GM18517 (cell line): ENCODE measurements around the gene CSNK2A1.
A peak's percentile ranks its signal among the peaks of the same experiment; 100 is the strongest.

Experiments used
- ATAC-seq: cut with Tn5 transposase; IDR thresholded peaks from one replicate; pipeline ENCODE4 v1.9.1; 2021; ENCODE audit warnings: mild to moderate bottlenecking, moderate library complexity; ENCODE audit not compliant: unreplicated experiment

The CSNK2A1 gene

DNA sequence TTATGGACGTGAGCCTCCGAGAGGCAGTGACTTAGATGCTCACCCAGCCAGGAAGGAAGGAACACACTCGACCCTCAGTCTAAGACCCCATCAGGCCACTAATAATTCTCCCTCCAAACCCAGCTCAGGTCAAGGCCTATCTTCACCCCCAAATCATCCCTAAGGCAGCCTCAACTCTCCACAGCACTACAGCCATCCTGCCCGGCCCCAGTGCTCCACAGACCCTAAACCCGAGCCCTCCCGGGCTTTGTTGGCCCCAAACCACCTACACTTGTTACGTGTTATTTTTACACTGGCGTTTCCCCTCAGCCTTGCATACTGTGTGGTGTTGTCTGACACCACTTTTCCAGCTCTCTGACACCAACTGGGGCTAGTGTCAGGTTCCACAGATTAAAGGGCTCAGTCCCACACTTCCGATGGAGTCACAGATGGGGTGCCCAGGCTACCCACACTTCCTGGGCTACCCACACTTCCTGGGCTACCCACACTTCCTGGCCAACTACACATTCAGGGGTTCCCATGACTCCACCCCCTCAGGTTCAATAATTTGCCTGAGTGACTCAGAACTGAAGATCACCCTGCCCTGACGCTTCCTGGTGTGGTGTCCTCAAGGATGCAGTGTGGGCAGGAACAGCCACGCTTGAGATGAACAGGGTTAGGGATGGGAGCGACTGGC is 110.2 kb downstream of the CSNK2A1 start:
- ATAC-seq, result peak; percentile 85

DNA sequence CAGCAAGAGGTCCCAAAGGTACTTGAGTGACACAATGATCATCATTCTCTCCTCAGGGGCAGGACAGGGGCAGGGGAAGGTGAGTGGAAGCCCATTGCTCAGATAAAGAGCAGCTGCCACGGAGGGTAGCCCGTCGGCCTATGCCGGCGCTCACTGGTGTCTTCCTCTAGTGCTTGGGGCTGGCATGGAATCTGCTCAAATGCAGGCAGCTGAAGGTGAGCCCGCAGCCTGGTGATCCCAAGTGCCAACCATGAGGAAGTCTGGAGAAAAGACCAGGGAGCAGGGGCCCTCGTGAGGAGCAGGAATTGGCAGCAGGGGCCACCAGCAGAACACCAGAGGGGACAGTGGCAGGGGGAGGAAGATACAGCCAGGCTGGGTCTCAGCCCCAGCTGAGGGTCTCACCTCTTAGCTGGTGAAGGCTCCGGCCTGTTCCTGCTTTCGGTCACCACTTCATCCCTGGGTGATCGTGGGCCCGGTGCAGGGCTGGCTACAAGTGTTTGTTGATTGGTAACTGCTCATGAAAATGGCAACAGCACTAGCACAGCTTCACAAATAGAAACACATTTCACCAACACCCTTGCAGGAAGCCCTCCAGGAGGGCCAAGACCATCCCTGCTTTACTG is 110.8 kb downstream of the CSNK2A1 start:
- no peak for ATAC-seq

DNA sequence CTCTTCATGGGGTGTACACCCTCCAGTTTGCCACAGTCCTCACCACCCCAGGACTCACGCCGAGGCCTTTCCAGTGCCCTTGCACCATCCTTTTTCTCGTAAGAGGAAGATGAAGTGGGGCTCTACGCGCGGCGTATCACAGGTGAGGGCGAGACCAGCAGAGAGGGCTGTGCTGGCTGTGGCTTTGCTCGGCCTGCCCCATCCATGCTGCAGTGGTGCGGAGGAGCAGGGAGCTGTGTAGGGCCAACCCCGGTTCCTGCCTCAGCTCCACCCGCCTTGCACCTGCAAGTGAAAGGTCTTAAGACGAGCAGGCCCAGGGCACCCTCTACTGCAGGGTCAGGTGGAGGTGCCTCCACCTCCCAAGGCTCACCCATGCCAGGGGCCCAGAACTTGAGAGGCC is 111.4 kb downstream of the CSNK2A1 start:
- ATAC-seq, result no peak

DNA sequence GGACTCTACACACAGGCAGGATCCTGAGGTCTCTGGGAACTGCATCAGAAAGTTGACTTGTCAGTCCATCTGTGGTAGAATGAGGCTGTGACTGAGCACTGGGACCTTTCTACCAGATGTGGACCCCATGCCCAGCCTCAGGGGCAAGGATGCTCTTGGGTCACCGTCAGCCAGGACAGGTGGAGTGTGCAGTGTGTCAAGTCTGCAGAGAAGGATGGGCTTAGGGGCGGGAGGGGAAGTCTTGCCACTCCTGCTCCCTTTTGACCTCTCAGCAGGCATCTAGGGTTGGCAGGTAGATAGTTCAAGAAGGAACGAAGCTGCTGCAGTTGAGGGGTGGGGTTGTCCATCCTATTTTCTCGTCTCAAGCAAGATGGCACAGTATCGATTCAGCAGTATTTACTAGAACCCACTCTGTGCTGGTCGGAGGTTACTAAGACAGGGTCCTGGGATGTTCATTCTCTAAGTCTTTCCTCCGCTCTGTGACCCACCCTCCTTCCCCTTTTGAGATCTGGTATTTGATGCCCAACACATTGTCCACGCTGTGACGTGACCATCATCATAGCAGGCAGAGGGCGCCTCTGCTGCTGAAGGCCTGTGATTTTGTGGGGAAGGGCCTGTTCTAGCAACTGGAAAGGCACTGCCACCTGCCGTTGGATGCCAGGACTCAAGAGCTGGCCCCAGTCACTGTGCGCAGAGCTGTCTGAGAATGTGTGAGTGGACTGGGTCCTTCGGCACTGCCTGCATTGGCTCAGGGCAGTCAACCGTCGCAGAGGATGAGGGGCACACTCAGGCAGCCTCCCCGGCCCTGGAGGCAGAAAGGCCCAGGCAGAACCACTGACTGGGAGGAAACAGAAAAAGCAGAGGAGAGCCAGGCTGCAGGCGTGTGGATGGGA is 112.3 kb downstream of the CSNK2A1 start:
- no peak for ATAC-seq

DNA sequence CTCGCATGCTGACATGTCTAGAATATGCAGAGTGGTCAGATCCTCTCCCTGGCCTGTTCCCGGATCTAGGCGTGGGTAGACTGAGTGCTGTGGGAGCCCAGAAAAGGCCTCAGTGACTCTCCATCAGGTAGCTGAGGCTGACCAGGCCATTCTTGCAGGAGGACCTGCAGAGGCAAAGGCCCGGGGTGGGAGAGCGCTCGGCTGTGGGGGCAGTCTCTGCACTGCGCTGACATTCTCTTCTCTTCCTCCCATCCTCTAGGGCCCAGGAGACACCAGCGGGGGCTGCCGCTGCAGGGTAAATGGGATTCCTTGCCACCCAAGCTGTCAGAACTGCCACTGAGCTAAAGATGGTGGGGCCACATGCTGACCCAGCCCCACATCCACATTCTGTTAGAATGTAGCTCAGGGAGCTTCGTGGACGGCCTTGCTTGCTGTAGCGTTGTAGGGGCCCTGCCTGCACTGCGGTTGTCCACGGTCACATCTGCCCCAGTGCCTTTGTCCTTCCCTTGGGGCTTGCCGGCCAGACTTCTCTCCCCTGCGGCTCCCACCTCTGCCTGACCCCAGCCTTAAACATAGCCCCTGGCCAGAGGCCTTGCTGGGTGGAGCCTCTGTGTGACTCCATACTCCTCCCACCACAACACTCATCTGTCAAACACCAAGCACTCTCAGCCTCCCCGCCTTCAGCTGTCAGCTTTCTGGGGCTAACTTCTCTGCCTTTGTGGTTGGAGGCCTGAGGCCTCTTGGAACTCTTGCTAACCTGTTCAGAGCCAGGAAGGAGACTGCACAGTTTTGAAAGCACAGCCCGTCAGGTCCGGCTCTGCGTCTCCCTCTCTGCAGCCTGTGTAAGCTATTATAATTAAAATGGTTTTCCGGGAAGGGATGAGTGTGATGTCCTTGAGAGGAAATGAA is 113.2 kb downstream of the CSNK2A1 start:
- no peak for ATAC-seq

DNA sequence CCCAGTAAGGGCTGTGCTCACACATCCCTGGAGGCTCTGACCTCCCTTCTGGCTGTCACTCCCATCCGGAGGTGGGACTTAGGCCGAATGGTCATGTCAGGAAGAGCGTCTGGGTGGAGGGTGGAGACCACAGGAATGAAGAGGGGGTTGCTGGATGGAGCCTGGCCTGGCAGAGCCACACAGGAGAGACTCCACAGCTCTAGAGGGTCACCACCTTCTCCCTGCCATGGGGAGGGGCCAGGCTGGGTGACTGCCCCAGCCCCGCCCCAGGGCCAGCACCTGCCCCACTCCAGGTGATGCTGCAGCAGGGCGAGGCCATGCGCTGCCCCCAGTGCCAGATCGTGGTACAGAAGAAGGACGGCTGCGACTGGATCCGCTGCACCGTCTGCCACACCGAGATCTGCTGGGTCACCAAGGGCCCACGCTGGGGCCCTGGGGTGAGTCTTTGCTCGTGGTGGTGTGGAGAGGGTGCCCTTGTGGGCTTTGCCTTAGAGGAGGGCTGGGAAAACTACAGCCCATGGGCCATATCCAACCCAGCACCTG is 114.9 kb downstream of the CSNK2A1 start:
- no peak for ATAC-seq

DNA sequence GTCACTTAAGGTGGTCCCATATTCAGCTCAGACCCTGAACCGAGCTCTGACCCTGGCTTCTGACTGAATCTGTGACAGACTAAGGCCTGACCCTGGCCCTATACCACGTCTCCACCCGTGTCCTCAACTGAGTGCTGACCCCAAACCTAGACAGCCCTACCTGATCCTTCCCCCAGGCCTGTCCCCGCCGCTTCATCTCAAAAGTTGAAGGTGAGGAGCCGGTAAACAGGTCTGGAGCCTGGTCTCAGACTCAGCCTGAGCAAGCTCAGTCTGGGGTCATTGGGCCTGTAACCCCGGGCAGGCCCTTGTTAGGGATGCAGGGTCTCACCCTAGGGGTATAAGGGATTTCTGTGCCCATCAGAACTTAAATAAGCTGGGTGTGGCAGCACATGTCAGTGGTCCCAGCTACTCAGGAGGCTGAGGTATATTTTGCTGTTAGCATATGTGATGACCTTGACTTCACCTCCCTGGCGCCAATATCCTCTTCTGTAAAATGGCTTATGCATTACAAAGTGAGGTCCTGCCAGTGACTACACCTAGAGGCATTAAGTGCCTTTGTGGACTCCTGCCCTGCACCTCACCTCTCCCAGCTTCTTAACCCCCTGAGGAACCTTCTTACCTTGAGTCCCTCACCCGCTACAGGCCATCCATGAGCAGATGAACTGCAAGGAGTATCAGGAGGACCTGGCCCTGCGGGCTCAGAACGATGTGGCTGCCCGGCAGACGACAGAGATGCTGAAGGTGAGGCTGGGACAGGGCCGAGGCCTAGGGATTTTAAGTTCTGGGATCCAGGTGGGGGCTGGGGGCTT is 115.5 kb downstream of the CSNK2A1 start:
- ATAC-seq, result no peak

DNA sequence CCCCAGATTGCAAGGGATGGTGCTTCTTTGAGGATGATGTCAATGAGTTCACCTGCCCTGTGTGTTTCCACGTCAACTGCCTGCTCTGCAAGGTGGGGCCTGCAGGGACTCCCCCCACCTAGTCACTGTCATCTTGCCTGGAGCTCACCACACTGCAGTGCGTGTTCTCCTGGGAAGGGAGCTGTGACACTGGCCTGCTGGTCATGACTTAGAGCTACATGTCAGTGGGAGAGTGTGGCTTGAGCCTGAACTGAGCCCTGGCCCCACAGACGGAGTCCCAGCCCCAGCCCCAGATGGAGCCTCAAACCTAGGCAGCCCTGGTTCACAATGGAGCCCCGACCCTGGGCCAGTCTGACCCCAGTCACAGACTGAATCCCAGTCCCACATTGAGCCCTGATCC is 116.2 kb downstream of the CSNK2A1 start:
- ATAC-seq, result no peak

DNA sequence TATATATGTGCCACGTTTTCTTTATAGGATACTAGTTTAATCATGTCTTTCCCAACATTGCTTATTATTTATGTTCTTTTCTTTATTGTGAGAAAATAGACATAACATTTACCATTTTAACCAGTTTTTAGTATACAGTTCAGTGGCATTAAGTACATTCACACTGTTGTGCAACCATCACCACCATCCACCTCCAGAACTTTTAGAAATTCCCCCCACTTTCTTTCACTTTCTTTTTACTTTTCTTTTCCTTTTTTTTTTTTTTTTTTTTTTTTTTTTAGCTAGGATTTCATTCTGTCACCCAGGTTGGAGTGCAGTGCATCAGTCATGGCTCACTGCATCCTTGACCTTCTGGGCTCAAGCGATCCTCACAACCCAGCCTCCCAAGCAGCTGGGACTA is 117.0 kb downstream of the CSNK2A1 start:
- no peak for ATAC-seq
